ENCODE measurements around the gene IL16. TPM values are rescaled to one million over a fixed set of nuclear protein-coding genes. Genes with fewer than 3 reads are reported as not detected.
A peak's percentile ranks its signal among the peaks of the same experiment; 100 is the strongest.

Gene IL16
- total RNA-seq, 2 donors from 2014 or later = 58.0 to 95.0 TPM

- Mint-ChIP-seq H3K27ac (no peak overlapping the region), H3K9me3 (peaks cover 10% of the 10 kb centered on the region), H3K36me3 (ENCODE audit: low read depth) (peaks cover 6% of the 10 kb centered on the region), H3K27me3 (no peaks in the 10 kb centered on the region), H3K4me1 (peaks cover 48% of the 10 kb centered on the region), H3K4me3 (no peak overlapping the region)
- no peak for ATAC-seq (replicated peaks)
These were observed 91.9 kb downstream of the IL16 start for GRCh38 chr15:81288616-81289015.

- H3K27me3 Mint-ChIP-seq = no peaks in the 10 kb centered on the region
- no peak overlapping the region for H3K4me3 Mint-ChIP-seq
- peaks cover 17% of the 10 kb centered on the region for H3K36me3 Mint-ChIP-seq (ENCODE audit: low read depth)
- H3K9me3 Mint-ChIP-seq = peaks cover 10% of the 10 kb centered on the region
- peaks cover 60% of the 10 kb centered on the region for H3K4me1 Mint-ChIP-seq
- ATAC-seq (replicated peaks) = no peak
- no peak overlapping the region for H3K27ac Mint-ChIP-seq
These were observed 93.2 kb downstream of the IL16 start for GRCh38 chr15:81289910-81290309.

- ATAC-seq (replicated peaks) = no peak
- Mint-ChIP-seq H3K9me3 (peaks cover 6% of the 10 kb centered on the region), H3K4me3 (peak overlapping the region; percentile 99), H3K36me3 (ENCODE audit: low read depth) (peaks cover 38% of the 10 kb centered on the region), H3K27ac (peak overlapping the region; percentile 97), H3K27me3 (no peaks in the 10 kb centered on the region), H3K4me1 (peaks cover 58% of the 10 kb centered on the region)
These were observed 95.3 kb downstream of the IL16 start for GRCh38 chr15:81291916-81292522.

- peak overlapping the region; percentile 99 for H3K4me3 Mint-ChIP-seq
- ATAC-seq (replicated peaks) = peak; percentile 53
- no peaks in the 10 kb centered on the region for H3K27me3 Mint-ChIP-seq
- H3K27ac Mint-ChIP-seq = peak overlapping the region; percentile 97
- peaks cover 3% of the 10 kb centered on the region for H3K9me3 Mint-ChIP-seq
- peaks cover 55% of the 10 kb centered on the region for H3K4me1 Mint-ChIP-seq
- H3K36me3 Mint-ChIP-seq (ENCODE audit: low read depth) = peaks cover 44% of the 10 kb centered on the region
These were observed 95.9 kb downstream of the IL16 start for GRCh38 chr15:81292523-81293001.

- ATAC-seq (replicated peaks) = peak; percentile 61
- Mint-ChIP-seq H3K36me3 (ENCODE audit: low read depth) (peaks cover 57% of the 10 kb centered on the region), H3K4me3 (peak overlapping the region; percentile 99), H3K4me1 (peaks cover 51% of the 10 kb centered on the region), H3K9me3 (no peaks in the 10 kb centered on the region), H3K27ac (peak overlapping the region; percentile 97), H3K27me3 (no peaks in the 10 kb centered on the region)
These were observed 97.2 kb downstream of the IL16 start for GRCh38 chr15:81293728-81294515.

- Mint-ChIP-seq H3K4me1 (peaks cover 51% of the 10 kb centered on the region), H3K4me3 (peak overlapping the region; percentile 99), H3K9me3 (no peaks in the 10 kb centered on the region), H3K27me3 (no peaks in the 10 kb centered on the region), H3K27ac (peak overlapping the region; percentile 97), H3K36me3 (ENCODE audit: low read depth) (peaks cover 63% of the 10 kb centered on the region)
- no peak for ATAC-seq (replicated peaks)
These were observed 97.8 kb downstream of the IL16 start for GRCh38 chr15:81294516-81294880.

GRCh38 chr15:81295486-81296121 is 98.9 kb downstream of the IL16 start:
- no peaks in the 10 kb centered on the region for H3K27me3 Mint-ChIP-seq
- no peaks in the 10 kb centered on the region for H3K9me3 Mint-ChIP-seq
- H3K36me3 Mint-ChIP-seq (ENCODE audit: low read depth) = peaks cover 74% of the 10 kb centered on the region
- H3K4me1 Mint-ChIP-seq = peaks cover 46% of the 10 kb centered on the region
- peak overlapping the region; percentile 99 for H3K4me3 Mint-ChIP-seq
- ATAC-seq (replicated peaks) = no peak
- H3K27ac Mint-ChIP-seq = peak overlapping the region; percentile 97

GRCh38 chr15:81296186-81296585 is 99.5 kb downstream of the IL16 start:
- Mint-ChIP-seq H3K9me3 (no peaks in the 10 kb centered on the region), H3K4me1 (peaks cover 47% of the 10 kb centered on the region), H3K36me3 (ENCODE audit: low read depth) (peaks cover 80% of the 10 kb centered on the region), H3K27ac (peak overlapping the region; percentile 97), H3K4me3 (peak overlapping the region; percentile 99), H3K27me3 (no peaks in the 10 kb centered on the region)
- no peak for ATAC-seq (replicated peaks)

GRCh38 chr15:81296673-81297072 is 100.0 kb downstream of the IL16 start:
- ATAC-seq (replicated peaks) = peak; percentile 70
- H3K27ac Mint-ChIP-seq = peak overlapping the region; percentile 97
- peaks cover 85% of the 10 kb centered on the region for H3K36me3 Mint-ChIP-seq (ENCODE audit: low read depth)
- peak overlapping the region; percentile 99 for H3K4me3 Mint-ChIP-seq
- peaks cover 47% of the 10 kb centered on the region for H3K4me1 Mint-ChIP-seq
- no peaks in the 10 kb centered on the region for H3K27me3 Mint-ChIP-seq
- no peaks in the 10 kb centered on the region for H3K9me3 Mint-ChIP-seq

- peak overlapping the region; percentile 99 for H3K4me3 Mint-ChIP-seq
- H3K9me3 Mint-ChIP-seq = no peaks in the 10 kb centered on the region
- H3K27ac Mint-ChIP-seq = peak overlapping the region; percentile 97
- no peaks in the 10 kb centered on the region for H3K27me3 Mint-ChIP-seq
- H3K4me1 Mint-ChIP-seq = peaks cover 52% of the 10 kb centered on the region
- peaks cover 90% of the 10 kb centered on the region for H3K36me3 Mint-ChIP-seq (ENCODE audit: low read depth)
- ATAC-seq (replicated peaks) = no peak
These were observed 100.5 kb downstream of the IL16 start for GRCh38 chr15:81297147-81297572.

- H3K36me3 Mint-ChIP-seq (ENCODE audit: low read depth) = peaks cover 92% of the 10 kb centered on the region
- ATAC-seq (replicated peaks) = peak; percentile 16
- H3K4me3 Mint-ChIP-seq = peak overlapping the region; percentile 99
- H3K4me1 Mint-ChIP-seq = peaks cover 53% of the 10 kb centered on the region
- H3K27me3 Mint-ChIP-seq = no peaks in the 10 kb centered on the region
- H3K27ac Mint-ChIP-seq = peak overlapping the region; percentile 97
- no peaks in the 10 kb centered on the region for H3K9me3 Mint-ChIP-seq
These were observed 101.2 kb downstream of the IL16 start for GRCh38 chr15:81297603-81298575.

- H3K27ac Mint-ChIP-seq = peak overlapping the region; percentile 97
These were observed 101.9 kb downstream of the IL16 start for GRCh38 chr15:81298611-81299010.

GRCh38 chr15:81299156-81299555 is 102.5 kb downstream of the IL16 start:
- ATAC-seq (replicated peaks) = no peak
- Mint-ChIP-seq H3K36me3 (ENCODE audit: low read depth) (peaks cover 99% of the 10 kb centered on the region), H3K9me3 (no peaks in the 10 kb centered on the region), H3K4me3 (peak overlapping the region; percentile 99), H3K27me3 (no peaks in the 10 kb centered on the region), H3K27ac (peak overlapping the region; percentile 97), H3K4me1 (peaks cover 59% of the 10 kb centered on the region)

More at GRCh38 chr15:81298611-81299010, 101.9 kb downstream of the IL16 start:
- no peaks in the 10 kb centered on the region for H3K27me3 Mint-ChIP-seq
- H3K4me3 Mint-ChIP-seq = peak overlapping the region; percentile 99
- no peak for ATAC-seq (replicated peaks)
- peaks cover 99% of the 10 kb centered on the region for H3K36me3 Mint-ChIP-seq (ENCODE audit: low read depth)
- no peaks in the 10 kb centered on the region for H3K9me3 Mint-ChIP-seq
- H3K4me1 Mint-ChIP-seq = peaks cover 59% of the 10 kb centered on the region

Data from activated T-helper 17 cell treated with anti-CD3 and anti-CD28 coated beads, Interleukin-2, amount 50 U/mL, for 72 hours (primary cell).